GM21576 (cell line): ENCODE results near the gene GJA3.

Experiments used
- ATAC-seq: cut with Tn5 transposase; IDR thresholded peaks from one replicate; pipeline ENCODE4 v1.9.1; 2021; ENCODE audit warnings: mild to moderate bottlenecking, moderate library complexity; ENCODE audit not compliant: unreplicated experiment

The GJA3 gene

DNA sequence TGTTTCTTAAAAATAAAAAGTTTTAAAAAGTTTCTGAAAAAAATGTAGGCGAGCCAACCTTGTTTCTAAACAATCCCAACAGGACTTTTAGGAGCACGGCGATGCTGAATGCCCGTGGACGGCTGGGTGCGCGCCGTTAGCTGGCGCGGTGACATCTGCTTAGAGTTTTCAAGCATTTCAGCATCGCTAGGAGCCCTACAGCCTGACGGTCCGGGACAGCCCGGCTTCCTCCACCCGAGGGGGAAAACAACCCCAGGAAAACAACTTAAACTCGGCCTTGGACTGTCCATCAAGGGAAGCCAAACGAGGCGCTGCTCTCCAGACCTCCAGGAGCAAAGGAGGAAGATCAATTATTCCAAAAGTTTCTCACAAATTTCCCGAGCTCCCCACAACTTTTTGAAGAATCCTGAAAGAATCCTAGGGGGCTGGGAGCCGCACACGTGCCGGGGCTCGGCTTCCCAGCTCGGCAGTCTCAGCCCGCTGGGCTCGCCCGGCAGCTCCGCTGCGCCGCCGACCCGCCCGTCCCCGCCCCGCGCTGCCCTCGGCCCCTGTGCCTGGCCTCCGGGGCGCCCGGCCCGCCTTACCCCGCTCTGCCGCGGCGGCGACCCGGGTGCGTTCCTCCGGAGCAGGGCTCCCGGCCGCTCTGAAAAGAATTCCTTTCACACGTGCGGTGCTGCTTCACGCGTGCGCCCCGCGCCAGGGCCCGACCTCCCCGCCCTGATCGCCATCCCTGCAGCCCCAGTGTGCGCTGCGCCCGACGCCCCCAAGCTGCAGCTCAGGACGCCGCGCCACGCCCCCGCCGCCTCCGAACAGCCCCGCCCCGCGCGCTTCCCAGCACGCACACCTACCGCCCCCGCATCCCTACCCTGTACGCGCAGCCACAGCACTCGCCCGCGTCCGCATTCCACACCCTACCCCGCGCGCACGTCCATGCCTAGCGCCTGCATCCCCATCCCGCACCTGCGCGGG lies at the start of gene GJA3:
Gene GJA3, minus strand, starts transcription at position 747 of the 969 bp plus-strand sequence. CDS start 17,764 bp downstream, outside the sequence.
- peak; percentile 55 for ATAC-seq

DNA sequence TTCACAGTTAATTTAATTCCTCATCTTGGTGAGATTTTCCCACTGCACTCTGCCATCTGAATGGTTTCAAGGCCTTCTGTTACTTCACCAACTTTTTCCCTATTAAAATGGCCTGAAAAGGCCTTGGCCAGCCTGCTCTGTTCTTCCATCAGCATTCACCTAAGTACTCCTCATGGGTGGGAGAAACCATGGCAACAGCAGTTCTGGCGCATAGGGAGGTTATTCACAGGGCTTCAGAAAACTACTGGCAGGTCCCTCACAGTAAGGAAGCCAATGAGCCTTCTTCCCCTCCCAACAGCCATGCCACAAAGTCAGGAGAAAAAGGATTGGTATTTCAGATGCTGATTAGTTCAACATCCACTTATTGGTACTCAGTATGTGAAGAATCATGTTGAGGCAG lies 49.1 kb upstream of the GJA3 start:
- ATAC-seq = no peak

DNA sequence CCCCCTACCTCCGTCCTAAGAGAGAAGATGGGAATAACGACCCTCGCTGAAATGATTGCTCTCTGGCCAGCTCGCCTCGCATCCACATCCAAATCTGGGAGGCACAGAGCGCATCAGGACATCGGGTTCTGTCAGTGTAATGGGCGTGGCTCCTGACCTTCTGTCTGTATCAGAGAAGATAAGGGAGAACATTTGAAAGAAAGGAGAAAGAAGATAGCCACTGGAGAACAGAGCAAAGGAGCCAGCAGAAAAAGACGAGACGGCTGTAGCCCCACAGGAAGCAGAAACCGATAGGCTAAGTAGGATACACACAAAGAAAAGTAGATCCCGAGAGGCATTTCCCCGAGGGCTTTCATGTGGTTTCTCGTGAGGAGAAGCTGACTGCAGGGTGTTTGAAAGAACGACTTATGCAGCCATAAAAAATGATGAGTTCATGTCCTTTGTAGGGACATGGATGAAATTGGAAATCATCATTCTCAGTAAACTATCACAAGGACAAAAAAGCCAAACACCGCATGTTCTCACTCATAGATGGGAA lies 45.9 kb upstream of the GJA3 start:
- no peak for ATAC-seq

DNA sequence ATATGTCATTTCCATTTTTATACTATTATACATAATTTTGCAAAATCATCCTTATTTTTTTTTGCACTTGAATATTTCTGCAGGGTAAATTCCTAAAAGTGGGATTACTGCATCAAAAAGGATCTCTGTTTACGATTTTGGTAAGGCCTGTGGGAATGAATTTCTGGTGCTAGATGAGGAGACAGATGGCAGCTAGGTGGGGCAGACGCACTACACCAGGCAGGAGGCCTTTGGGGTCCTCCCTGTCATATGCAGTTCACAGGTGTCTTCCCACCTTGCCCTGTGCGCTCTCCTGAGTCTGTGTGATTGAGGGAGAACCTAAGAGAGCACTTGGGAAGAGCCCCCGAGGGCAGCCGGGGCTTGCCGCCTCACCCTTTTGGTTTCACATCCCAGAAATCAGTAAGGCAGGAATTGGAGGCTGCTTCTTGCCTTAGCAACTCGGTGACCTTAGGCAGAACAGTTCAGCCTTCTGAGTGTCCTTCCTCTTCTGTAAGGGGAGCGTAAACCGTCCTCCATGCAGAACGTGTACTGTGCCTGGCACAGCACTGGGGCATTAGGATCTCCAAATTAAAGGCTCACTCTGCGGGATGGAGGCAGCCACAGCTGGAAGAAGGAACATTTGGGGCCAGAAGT lies 45.3 kb upstream of the GJA3 start:
- ATAC-seq = no peak

DNA sequence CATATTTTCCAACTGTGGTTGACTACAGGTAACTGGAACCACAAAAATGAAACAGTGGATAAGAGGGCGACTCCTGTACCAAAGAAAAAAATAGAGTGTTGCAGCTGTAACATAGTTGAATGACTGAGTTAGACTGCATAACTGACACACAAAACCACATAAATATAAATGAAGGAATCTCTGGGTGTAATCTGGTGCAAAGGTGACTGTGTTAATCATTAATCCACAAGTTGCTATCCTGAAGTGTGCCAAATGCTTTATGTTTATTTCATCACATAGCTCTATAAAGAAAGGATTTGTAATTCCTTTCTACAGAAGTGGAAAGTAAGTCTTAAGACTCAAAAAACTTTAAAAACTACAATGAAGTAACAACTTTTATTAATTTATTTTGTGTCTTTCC lies 37.9 kb upstream of the GJA3 start:
- no peak for ATAC-seq

DNA sequence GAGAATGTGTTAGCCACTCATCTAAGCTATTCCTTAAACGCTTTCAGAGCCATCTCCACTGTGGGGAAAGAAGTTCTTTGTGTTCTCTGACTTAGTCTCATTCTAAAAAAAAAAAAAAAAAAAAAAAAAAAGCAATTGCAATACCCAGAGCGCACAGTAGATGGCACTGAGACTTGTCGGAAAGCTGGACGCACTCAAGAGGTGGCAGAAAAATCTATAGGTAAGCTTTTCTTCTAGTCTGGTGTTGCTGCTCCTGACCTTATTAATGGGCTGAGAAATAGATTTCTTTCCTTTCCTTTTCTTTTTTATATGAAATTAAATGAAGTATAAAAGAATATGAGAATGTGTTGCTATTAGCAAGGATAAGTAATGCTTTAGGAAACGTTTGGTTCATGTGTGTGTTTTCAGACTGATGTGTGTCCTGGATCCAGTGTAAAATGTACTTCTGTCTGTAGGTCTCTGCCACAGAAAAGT lies 36.5 kb upstream of the GJA3 start:
- no peak for ATAC-seq

DNA sequence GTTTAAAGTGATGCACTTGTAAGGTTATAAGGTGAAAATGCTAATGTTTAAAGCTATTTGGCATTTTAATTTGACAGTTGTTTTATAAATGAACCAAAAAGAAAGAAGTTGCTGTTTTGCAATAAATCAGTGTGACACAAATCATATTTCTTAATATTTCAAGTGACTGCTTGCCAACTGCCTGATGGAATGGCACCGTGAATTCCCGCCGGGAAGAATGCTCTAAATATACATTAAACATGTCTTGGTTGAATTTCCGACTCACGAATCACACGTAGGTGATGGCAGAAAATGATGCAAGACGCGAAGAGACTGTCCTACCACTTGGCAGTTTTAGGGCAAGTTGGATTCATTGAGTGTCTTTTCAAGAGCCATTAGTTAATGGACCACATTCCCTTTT lies 34.9 kb upstream of the GJA3 start:
- no peak for ATAC-seq

DNA sequence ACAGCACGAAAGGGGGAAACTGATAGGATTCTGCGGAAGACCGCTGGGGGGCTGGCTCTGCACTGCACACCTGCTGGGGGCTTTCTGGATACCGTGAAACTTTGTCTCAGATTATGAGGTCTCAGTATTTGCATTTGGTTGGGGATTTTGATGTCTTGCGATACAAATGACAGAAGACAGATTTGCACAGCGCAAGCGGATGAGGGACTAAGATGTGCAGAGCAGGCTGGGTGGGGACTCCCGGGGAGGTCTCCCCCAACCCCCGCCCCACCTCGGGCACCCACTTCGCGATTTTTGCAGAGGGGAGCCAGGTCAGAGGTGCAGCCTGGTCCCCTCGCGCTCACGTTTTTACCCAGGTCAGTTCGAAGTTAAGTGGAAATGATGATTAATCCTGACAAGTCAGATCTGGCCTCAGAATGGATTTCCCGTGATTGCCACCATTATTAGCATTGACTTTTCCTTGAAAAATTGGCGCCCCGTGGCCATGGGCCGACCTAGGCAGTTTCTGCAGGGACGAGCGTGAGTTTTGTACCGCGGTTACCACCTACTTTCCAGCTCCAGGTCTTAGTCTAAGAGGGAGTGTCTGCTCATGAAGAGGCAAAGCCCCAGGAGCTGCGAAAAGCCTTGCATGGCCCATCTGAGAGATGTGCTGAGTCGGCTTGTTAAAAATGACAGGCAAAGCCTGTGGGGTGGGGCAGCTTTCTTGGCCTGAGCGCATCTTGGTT lies 33.2 kb upstream of the GJA3 start:
- ATAC-seq = no peak

DNA sequence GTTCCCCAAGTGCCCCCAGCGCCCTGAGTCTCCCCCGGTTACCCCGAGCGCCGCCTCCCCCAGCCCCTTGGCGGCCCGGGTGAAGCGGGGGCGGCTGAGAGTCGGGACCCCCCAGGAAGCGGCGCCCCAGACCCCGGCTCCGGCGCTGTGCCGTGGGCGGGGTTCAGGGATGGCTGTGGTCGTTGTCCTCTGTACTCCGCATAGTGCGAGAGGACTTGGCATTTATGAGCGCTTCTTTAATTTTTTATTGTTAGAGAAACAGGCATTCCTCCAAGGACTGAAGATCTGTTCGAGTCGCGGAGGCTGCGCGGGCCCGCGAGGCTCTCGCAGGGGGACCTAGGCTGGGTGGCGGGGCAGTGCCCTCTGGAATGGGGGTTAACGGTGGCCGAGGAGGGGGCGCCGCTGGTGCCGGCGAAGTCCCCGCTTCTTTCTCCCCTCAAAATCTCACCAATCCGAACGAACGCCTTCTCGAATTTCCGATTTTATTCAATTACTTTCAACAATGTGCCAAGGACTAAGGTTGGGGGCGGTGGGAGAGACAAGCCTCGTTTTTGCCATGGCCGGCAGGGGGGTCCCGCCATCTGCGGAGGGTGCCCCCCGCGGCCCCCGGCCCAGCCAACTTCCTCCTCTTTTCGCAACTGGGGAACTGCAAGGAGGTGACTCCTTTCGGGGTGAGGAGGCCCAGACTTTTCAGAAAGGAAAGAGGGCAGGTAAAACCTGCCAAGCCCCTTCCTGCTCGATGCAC lies 32.5 kb upstream of the GJA3 start:
- no peak for ATAC-seq

DNA sequence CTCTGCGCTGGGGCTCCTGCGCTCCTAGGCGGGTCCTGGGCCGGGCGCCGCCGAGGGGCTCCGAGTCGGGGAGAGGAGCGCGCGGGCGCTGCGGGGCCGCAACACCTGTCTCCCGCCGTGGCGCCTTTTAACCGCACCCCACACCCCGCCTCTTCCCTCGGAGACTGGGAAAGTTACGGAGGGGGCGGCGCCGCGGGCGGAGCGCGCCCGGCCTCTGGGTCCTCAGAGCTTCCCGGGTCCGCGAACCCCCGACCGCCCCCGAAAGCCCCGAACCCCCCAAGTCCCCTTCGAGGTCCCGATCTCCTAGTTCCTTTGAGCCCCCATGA lies 31.9 kb upstream of the GJA3 start, which contains the start of gene GJB2:
Gene GJB2, minus strand, starts transcription at position 103 of the 326 bp plus-strand sequence. CDS start 3,357 bp downstream, outside the sequence.
- no peak for ATAC-seq

DNA sequence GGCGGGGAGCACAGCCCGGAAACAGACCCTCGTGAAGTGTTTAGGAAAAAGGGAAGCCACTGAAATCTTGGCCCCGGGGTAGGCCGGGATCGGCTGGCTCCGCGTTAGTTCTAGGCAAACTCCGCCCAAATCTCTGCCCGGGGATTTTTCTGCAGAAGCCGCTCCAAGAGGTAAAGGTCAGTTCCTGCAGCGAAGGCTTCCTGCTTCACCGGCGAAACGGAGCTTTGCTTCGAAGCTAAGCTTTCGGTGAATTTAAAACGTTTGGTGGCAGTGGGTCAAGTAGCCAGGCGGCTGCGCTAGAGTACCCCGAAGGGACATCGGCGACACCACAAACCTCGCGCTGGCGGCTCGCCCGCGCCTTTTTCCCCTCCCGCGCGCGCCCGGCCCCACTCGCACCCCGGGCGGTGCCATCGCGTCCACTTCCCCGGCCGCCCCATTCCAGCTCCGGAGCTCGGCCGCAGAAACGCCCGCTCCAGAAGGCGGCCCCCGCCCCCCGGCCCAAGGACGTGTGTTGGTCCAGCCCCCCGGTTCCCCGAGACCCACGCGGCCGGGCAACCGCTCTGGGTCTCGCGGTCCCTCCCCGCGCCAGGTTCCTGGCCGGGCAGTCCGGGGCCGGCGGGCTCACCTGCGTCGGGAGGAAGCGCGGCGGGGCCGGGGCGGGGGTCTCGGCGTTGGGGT lies 31.4 kb upstream of the GJA3 start:
- ATAC-seq = no peak

DNA sequence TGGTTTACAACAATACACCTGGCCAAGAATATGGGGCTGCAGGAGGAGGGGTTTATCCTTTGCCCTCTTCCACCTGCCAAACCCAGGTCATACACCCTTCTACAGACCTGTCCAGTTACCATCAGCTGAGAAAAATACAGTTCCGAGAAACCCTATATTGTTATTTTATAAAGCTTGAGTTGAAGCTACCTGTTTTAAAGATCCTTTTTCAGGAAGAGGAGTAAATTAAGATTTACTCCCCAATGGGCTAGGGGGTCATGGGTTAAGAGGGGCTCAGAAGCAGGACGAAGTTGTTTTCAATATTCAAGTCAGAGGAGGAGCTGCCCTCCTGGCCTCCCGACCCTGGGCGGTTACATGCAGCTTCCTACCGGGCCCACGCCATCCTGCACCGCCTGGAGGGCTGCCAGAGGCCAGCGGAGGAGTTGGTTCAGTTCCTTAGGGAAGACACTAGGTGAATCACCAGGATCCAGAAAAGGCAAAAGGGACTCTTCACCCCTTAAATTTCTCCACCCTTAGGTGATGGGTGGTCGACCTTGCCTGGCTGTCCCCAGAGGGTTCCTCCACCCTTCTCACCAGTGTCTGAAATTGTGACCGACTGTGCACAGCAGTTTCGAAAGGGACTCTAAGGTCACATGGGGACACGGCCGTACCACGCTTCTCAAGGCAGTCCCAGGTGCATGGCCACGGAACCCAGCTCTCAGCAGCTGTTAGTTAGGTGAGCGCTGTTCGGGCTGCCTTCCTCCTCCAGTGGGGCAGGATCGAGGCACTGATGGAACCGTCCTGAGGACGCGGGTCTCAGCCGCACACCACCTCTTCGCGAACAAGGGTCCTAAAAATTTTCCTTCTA lies 30.7 kb upstream of the GJA3 start:
- no peak for ATAC-seq

DNA sequence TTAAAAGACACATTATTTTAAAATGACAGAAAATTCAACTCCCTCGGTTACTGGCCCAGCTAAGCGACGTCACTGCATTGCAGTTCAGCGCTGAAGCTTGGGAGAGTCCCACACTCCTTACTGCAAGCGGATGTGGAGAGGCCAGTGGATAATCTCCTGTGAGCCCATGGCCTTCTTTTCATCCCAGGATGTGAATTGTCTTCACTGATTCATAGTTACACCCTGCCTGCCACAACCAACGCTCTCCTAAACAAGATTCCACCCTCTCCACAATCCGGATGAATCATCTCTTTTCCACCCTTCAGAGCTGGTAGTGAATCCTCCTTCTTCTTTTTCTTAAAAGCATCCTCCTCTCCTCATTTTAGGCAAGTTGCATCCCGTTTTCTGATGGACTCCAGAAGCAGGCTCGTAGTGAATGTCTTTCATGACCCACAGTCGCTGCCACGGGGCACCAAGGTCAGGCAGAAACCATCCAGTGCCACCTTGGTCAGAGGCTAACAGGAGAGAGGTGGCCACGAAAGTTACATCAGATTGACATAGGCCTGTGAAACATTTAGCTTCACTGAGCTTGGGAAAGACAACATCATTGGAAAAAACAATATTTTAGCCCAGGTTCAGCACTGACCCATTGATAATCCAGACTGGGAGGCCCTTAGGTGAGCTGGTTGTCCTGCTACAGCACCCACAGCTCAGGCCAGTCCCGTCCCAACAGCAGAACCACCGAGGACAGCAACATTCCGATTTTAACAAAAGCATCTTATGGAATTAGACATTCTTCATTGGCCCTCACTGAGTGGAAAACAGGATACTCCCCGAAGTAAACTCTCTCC lies 29.8 kb upstream of the GJA3 start:
- ATAC-seq = no peak

DNA sequence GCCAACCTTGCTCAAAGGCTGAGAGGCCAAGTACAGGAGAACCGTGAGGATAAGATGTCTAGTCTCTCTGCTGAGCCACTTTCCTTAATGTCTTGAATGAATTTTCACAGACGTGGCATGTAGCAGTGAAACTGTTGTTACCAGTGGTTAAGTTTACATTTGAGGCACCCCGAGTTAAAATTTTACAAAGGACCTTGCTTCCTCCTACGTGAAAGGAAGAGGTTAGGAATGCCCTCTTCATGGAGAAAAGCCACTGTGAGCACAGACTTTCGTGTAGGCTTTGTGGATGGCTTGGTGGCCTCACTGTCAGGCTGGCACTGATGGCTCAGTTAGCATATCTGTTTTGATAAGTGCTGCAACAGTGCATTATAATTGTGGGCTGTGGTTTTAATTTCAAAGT lies 29.2 kb upstream of the GJA3 start:
- no peak for ATAC-seq

DNA sequence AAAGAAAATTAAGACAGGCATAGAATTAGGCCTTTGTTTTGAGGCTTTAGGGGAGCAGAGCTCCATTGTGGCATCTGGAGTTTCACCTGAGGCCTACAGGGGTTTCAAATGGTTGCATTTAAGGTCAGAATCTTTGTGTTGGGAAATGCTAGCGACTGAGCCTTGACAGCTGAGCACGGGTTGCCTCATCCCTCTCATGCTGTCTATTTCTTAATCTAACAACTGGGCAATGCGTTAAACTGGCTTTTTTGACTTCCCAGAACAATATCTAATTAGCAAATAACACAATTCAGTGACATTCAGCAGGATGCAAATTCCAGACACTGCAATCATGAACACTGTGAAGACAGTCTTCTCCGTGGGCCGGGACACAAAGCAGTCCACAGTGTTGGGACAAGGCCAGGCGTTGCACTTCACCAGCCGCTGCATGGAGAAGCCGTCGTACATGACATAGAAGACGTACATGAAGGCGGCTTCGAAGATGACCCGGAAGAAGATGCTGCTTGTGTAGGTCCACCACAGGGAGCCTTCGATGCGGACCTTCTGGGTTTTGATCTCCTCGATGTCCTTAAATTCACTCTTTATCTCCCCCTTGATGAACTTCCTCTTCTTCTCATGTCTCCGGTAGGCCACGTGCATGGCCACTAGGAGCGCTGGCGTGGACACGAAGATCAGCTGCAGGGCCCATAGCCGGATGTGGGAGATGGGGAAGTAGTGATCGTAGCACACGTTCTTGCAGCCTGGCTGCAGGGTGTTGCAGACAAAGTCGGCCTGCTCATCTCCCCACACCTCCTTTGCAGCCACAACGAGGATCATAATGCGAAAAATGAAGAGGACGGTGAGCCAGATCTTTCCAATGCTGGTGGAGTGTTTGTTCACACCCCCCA lies 28.1 kb upstream of the GJA3 start:
- ATAC-seq = no peak

DNA sequence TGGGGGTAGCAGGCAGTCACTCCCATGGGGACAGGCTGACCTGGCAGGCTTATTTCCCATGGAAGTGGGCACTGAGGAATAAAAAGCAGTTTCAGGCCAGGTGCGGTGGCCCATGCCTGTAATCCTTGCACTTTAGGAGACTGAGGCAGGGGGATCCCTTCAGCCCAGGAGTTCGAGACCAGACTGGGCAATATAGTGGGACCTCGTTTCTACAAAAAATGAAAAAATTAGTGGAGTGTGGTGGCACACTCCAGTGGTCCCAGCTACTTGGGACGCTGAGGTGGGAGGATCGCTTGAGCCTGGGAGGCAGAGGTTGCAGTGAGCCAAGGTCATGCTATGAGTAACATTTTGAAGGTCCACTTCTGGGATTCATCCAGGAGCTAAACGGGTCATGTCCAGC lies 25.9 kb upstream of the GJA3 start:
- ATAC-seq = no peak

DNA sequence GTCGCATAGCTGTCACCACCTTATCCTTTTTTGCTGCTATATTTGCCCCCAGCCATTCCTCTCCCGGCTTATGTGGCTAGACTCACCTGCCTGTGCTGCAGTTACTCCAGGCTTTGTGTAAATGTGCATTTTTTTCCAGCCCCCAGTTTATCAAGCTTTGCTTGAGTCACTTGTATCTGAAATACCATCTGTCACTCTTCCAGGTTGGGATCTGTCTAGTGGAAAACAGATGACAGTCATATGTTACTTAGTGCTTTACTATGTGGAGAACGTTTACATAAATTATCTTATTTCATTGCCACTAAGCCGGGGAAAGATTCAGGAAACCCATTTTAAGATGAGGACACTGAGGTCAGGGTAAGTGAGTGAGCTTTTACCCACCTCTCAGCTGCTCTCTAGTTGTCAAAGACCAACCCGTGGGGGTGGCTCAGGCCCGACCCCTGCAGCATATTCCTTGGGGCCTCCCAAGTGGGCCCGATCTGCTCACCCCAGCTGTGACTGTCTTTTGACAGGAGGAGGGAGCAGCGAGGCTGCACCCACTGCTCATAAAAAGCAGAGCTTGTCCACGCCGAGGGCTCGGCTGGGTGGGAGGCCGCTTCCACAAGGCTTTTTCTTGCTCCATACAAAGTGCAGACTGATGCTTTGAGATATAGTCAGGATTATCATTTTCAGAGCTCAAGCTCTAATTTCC lies 24.7 kb upstream of the GJA3 start:
- no peak for ATAC-seq
